ENCODE measurements around the gene KRTAP4-12. TPM values are rescaled to one million over a fixed set of nuclear protein-coding genes. Genes with fewer than 3 reads are reported as not detected.

The KRTAP4-12 gene
- total RNA-seq, 1 donor: not detected

GRCh38 chr17:41073676-41074075 lies 50.3 kb downstream of the KRTAP4-12 start:
- TF ChIP-seq CTCF (IDR thresholded peaks at IDR 0.05; ENCODE audit: insufficient read depth, low read depth, low read length): no peak
- H3K4me3 ChIP-seq (ENCODE audit: low read depth, low read length): no peak overlapping the region
- DNase-seq (ENCODE audit: low read depth): no peak

Other genes with a start within 250 kb of the KRTAP4-12 start
- gene KRT20, start 238.9 kb downstream of the KRTAP4-12 start, total RNA-seq: not detected in 2 replicates
- under 0.01 and 1.7 TPM in 2 replicates for gene KRT23, start 186.5 kb downstream of the KRTAP4-12 start, total RNA-seq
- not detected in 2 replicates for gene KRT39, start 157.2 kb downstream of the KRTAP4-12 start, total RNA-seq
- not detected in 2 replicates for gene KRT40, start 139.9 kb downstream of the KRTAP4-12 start, total RNA-seq
- not detected in 2 replicates for gene KRTAP3-3, start 130.0 kb downstream of the KRTAP4-12 start, total RNA-seq
- gene KRTAP3-2, start 124.3 kb downstream of the KRTAP4-12 start, total RNA-seq: not detected in 2 replicates
- not detected in 2 replicates for gene KRTAP3-1, start 115.1 kb downstream of the KRTAP4-12 start, total RNA-seq
- gene KRTAP1-5, start 97.0 kb downstream of the KRTAP4-12 start, total RNA-seq: 11.0 and 16.4 TPM in 2 replicates
- gene KRTAP1-4, start 94.0 kb downstream of the KRTAP4-12 start, total RNA-seq: not detected in 2 replicates
- not detected in 2 replicates for gene KRTAP1-3, start 89.3 kb downstream of the KRTAP4-12 start, total RNA-seq
- not detected in 2 replicates for gene KRTAP1-1, start 82.7 kb downstream of the KRTAP4-12 start, total RNA-seq
- not detected in 2 replicates for gene KRTAP2-1, start 76.9 kb downstream of the KRTAP4-12 start, total RNA-seq
- not detected in 2 replicates for gene KRTAP2-2, start 69.0 kb downstream of the KRTAP4-12 start, total RNA-seq
- 0.32 TPM in 1 of 2 replicates, not detected in the other for gene KRTAP2-3, start 64.1 kb downstream of the KRTAP4-12 start, total RNA-seq
- gene KRTAP2-4, start 58.3 kb downstream of the KRTAP4-12 start, total RNA-seq: not detected in 2 replicates
- gene KRTAP4-7, start 40.0 kb downstream of the KRTAP4-12 start, total RNA-seq: not detected in 2 replicates
- not detected in 2 replicates for gene KRTAP4-8, start 26.0 kb downstream of the KRTAP4-12 start, total RNA-seq
- not detected in 2 replicates for gene KRTAP4-16, start 22.0 kb downstream of the KRTAP4-12 start, total RNA-seq
- gene KRTAP4-9, start 18.8 kb downstream of the KRTAP4-12 start, total RNA-seq: not detected in 2 replicates
- not detected in 2 replicates for gene KRTAP4-11, start 5.8 kb downstream of the KRTAP4-12 start, total RNA-seq
- gene KRTAP4-6, start 16.4 kb upstream of the KRTAP4-12 start, total RNA-seq: not detected in 2 replicates
- not detected in 2 replicates for gene KRTAP4-5, start 25.6 kb upstream of the KRTAP4-12 start, total RNA-seq
- gene KRTAP4-4, start 36.6 kb upstream of the KRTAP4-12 start, total RNA-seq: not detected in 2 replicates
- gene KRTAP4-3, start 44.0 kb upstream of the KRTAP4-12 start, total RNA-seq: not detected in 2 replicates
- not detected in 2 replicates for gene KRTAP4-2, start 54.0 kb upstream of the KRTAP4-12 start, total RNA-seq
- not detected in 2 replicates for gene KRTAP4-1, start 60.7 kb upstream of the KRTAP4-12 start, total RNA-seq
- gene KRTAP9-1, start 65.7 kb upstream of the KRTAP4-12 start, total RNA-seq: not detected in 2 replicates
- not detected in 2 replicates for gene KRTAP9-2, start 102.5 kb upstream of the KRTAP4-12 start, total RNA-seq
- gene KRTAP9-3, start 108.3 kb upstream of the KRTAP4-12 start, total RNA-seq: not detected in 2 replicates
- gene KRTAP9-8, start 113.8 kb upstream of the KRTAP4-12 start, total RNA-seq: not detected in 2 replicates
- not detected in 2 replicates for gene KRTAP9-4, start 125.5 kb upstream of the KRTAP4-12 start, total RNA-seq
- gene KRTAP9-9, start 131.2 kb upstream of the KRTAP4-12 start, total RNA-seq: not detected in 2 replicates
- gene KRTAP9-6, start 141.2 kb upstream of the KRTAP4-12 start, total RNA-seq: not detected in 2 replicates
- gene KRTAP9-7, start 151.5 kb upstream of the KRTAP4-12 start, total RNA-seq: not detected in 2 replicates
- not detected in 2 replicates for gene KRTAP29-1, start 178.7 kb upstream of the KRTAP4-12 start, total RNA-seq
- not detected in 2 replicates for gene KRTAP16-1, start 185.1 kb upstream of the KRTAP4-12 start, total RNA-seq
- not detected in 2 replicates for gene KRTAP17-1, start 191.5 kb upstream of the KRTAP4-12 start, total RNA-seq
- gene KRT33A, start 226.6 kb upstream of the KRTAP4-12 start, total RNA-seq: not detected in 2 replicates
- gene KRT33B, start 245.6 kb upstream of the KRTAP4-12 start, total RNA-seq: under 0.01 and 0.32 TPM in 2 replicates